HG02759 (cell line): ENCODE results near the gene SRR.
"Not testable (repeated sequence)": the region's sequence is repeated elsewhere in the genome, so short reads cannot be mapped to it uniquely, and the experiment has no call there.

Experiments used
- ATAC-seq: cut with Tn5 transposase; IDR thresholded peaks from one replicate; pipeline ENCODE4 v1.9.1; 2021; ENCODE audit warnings: mild to moderate bottlenecking, moderate library complexity; ENCODE audit not compliant: unreplicated experiment

SRR gene, protein sequence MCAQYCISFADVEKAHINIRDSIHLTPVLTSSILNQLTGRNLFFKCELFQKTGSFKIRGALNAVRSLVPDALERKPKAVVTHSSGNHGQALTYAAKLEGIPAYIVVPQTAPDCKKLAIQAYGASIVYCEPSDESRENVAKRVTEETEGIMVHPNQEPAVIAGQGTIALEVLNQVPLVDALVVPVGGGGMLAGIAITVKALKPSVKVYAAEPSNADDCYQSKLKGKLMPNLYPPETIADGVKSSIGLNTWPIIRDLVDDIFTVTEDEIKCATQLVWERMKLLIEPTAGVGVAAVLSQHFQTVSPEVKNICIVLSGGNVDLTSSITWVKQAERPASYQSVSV

DNA sequence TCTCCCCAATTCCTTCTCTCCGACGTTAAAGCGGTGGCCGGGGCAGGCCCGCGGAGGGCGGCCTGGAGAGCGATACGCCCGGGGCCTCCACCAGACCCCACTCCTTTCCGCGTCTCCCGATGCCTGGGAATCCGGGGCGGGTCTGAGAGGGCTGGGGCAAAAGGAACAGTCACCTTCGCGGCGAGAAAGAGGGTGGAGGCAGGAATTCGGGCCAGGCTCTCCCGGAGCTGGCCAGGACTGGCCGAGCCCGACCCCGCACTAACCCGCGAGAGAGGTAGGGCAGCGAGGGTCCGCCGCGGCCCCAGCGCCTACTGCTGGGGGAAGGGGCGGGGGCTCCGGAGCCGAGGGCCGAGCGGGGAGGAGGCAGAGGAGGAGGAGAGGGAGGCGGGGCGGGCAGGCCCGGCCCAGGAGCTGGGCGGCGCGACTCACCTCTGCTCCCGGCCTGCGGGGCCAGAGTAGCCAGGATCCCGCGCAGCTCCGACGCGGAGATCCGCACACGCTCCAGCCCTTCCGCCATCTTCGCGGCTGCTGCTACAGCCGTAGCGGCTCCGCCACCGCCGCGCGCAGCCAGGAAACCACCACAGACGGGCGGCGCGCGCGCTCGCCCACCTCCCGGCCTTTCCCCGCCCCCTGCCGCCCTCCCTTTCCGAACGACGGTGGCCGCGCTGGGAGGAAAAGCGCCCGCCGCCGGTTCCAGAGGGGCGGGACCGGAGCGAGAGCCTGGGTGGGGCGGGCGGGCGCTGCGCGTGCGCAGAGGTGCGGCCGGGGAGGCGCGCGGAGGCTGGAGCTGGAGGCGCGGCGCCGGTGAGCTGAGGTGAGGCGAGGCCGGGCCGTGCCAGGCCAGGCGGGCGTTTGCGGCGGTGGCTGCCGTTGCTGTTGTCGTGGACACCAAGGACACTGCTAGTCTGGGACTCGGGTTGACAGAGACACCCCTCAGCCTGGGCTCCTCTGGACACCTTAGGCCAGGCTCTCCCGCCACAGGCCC is at the start of gene SRR, which contains the start of gene SMG6:
SRR (plus strand) TSS at position 747 of the 985 bp plus-strand sequence. CDS start 11,611 bp downstream, outside the sequence.
SMG6 (minus strand) TSS at position 582 of the 985 bp plus-strand sequence; CDS start at position 517, 65 bp downstream.
- ATAC-seq = peak; percentile 88

DNA sequence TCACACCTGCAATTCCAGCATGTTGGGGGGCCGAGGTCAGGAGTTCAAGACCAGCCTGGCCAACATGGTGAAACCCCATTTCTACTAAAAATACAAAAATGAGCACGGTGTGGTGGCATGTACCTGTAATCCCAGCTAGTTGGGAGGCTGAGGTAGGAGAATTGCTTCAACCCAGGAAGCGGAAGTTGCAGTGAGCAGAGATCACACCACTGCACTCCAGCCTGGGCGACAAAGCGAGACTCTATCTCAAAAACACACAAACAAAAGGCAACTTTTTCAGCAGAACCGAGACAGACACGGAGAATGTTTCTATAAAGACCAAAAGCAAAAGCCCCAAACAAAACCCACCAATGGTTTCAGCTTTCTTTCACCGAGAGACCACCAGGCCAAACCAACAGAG is 44.9 kb upstream of the SRR start:
- not testable (repeated sequence) for ATAC-seq

DNA sequence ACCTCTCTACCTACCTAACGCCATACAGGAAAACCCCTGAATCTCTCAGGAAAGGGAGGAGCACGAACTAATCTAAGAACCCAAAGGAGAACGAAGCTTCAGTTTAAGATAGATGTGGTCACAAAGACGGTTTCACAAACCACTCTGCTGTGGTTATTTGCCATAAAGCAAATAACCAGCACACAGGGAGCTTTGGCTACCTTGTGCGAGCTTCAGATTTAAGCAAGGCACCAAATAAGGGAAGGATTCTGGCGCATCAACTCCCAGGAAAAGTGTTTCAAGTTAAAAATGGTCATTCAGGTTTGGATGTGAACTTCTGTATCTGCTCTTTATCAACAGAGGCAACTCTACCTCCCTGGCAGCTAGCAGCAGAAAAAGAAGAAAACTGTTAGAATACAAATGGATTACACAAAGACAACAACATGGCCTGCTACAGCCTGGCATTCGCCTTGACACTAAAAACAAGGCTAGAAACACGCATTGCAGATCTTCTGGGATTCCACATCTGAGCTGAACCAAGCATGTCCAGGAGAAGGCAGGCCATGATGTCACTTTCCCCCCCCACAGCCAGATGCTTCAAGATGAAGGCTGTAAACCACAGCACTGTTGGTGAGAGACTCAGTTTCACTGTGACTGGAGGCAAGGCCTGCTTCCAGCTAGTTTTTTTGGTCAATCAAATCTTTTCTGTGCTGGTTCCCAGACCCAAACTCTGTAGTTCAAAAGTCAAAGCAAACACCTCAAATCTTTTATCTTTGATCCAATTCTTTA is 43.8 kb upstream of the SRR start:
- peak; percentile 77 for ATAC-seq

DNA sequence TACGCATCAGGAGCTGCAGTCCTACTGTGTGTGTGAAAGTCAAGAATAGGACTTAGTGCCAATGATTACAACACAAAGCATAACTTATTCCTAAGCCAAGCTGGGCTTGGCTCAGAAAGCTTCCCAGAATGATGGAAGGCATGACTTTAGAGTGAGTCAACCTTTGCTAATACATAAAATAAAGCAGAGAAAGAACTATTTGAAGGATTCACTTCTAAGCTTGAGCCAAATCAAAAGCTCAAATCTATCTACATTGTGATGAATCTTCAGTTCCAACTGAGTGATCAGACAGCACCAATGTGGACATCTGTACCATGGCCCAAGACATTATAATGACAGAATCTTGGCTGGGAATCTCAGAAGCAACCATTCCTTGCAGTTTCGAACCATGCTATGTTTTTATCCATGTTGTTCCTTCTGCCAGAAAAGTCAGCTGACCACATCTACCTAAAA is 41.6 kb upstream of the SRR start:
- ATAC-seq = no peak

DNA sequence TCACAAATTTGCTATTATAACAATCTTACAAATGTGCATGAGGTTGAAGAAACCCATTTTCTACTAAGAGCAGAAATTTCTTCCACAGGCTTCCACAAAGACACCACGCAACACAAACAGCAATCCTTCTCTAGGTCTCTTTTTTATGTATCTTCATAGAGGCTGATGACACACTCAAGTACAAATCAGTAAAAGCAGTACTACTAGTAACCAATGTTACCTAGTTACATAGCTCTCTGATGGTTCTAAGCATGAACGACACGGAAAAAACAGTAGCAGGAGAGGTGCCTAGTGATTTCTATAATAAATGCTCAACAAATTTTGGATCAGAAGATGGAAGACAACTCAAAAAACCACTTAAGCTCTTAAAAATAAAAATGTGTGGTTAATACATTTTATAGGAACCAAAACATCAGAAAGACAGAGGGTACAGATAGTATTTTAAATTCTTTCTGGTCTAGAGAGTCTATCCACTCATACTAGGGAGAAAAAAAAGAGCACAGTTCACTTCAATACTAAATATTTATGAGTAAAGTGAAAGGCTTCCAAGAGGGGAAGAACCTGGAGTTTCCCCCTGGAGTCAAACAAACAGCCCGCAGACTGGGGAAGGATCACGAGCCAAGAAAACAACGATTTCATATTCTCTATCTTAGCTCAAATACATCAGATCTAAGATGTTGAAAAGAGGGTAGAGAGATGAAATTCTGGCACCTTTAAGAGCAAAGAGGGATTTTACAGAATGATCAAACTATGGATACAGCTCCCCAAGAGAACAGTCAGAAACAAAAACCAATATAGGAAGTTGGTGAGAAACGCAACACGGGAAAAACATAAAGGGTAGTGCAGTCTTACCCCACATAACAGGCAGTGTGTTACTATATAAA is 40.3 kb upstream of the SRR start:
- ATAC-seq = no peak

DNA sequence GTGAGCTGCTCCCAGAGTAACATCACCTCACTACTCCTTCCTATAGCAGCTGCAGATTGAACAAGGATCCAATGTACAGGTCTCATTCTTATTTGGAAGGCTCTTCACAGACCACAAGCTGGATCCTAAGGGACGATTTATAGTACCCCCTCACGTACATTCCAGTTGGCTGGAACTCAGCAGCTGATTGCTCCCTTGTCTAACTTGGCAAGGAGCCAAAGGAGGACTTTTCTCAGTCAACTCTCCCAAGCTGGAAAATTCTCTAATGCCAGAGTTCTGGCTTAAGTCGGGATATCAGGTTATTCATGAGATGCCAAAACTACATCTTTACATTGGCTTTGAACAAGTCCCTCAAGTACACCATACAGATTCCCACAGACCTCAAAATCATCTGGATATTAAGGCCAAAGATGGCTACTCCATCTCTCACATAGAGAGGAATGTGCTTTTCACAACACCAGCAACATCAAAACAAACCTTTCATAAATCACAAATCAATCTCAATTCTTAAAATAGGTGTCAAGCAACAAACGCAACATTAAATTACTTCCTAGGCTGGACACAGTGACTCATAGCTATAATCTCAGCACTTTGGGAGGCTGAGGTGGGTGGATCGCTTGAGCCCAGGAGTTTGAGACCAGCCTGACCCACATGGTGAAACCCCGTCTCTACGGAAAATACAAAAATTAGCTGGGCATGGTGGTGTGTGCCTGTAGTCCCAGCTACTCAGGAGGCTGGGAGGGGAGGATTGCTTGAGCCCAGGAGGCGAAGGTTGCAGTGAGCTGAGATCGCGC is 39.5 kb upstream of the SRR start:
- ATAC-seq = no peak

DNA sequence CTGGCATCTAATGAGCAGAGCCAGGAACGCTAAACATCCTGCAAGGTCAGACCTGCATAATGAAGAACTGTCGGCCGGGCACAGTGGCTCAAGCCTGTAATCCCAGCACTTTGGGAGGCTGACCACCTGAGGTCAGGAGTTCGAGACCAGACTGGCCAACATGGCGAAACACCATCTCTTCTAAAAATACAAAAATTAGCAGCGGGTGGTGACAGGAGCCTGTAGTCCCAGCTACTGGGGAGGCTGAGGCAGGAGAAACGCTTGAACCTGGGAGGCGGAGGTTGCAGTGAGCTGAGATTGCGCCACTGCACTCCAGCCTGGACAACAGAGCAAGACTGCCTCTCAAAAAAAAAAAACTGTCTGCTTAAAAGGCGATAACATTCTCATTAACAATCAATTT is 38.6 kb upstream of the SRR start:
- not testable (repeated sequence) for ATAC-seq

DNA sequence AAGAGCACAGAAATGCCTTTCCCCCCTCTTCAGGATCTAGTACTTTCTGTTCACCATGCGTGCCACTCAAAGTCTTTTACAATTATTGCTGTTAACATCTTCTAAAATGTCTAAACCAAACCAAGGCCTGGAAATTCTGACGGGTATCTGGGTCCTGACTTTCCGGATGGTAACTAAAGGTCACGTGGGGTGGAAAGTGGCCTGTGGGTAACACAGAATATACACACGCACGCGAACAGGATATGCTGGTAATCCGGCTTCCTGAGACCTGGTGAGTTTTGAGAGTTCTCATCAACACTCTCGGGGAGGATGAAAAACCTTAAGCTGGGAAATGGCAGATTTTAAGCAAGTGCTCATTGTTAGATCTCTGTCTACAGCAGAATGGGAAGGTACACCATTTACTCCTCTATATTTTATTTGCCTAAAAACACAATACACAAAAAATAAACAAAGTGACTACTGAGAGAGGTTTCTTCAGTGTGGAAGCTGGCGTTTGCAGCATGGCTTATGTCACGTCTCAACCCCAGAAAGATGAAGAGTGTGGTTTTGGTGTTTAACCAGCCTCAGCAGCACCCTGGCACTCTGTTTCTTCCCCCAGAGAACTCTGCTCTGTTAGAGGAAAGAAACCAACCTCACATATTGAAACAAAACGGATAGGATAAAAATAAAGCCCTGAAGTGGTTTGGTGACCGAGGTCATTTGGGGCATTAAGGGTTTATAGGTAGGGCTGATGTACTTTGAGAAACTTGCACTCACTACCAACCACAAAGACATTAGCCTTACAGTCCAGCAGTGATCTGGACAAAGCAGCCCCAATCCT is 37.5 kb upstream of the SRR start:
- ATAC-seq = peak; percentile 80

DNA sequence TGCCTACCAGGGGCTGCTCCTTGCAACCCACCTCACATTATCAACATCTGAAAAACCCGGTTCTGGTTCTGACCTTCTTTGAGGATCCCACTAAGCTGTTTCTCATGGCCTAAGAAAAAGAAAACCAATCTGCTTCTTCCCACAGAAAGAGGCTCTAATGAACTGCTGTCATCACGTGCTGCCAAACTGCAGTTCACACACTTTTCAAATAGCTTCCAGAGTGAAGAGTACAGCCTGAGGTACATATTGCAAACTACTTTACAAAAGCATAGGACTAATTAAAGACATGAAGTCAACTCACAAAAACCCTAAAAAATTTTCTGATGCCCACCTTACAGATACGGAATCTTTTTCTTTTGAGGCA is 36.9 kb upstream of the SRR start:
- ATAC-seq = no peak

DNA sequence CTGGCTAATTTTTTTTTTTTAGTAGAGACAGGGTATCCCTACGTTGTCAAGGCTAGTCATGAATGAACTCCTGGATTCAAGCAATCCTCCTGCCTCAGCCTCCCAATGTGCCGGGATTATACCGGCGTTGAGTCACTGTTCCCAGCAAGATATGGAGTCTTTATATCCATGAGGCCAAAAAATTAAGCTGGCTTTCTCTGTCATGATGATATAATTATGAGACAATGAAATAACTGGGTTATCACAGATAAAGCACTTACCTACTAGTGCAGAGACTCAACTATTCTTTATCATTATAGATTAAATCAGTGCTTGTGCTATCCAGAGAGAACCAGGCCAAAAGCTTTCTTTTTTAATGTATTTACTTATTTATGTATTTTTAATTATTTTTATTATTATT is 36.4 kb upstream of the SRR start:
- no peak for ATAC-seq

DNA sequence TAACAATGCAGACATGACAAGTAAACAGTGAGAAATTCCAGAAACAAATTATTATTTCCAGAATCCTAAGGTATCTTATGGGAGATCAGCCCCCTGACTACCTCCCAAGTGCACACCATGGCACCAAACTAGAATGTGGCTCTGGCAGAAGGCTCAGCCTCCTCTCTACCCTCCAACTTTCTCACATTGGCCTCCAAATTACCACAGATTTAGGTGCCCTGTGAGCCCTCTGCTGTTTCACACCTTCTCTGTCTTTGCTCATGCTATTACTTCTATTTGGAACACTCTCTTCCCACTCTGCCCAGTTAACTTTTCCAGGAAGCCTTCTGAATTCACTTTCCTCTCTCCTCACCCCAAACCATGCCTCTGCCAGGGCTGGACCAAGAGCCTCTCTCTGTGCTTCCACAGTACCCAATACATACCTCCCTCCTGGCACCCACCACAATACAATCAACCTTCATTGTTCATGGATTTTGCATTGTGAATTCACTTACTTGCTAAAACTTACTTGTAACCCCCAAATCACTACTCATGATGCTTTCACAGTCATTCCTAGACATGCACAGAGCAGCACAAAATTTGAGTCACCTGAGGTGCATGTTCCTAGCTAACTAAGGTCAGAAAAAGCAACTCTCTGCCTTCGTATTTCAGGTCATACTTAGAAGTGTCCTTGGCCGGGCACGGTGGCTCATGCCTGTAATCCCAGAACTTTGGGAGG is 31.6 kb upstream of the SRR start:
- ATAC-seq = no peak

DNA sequence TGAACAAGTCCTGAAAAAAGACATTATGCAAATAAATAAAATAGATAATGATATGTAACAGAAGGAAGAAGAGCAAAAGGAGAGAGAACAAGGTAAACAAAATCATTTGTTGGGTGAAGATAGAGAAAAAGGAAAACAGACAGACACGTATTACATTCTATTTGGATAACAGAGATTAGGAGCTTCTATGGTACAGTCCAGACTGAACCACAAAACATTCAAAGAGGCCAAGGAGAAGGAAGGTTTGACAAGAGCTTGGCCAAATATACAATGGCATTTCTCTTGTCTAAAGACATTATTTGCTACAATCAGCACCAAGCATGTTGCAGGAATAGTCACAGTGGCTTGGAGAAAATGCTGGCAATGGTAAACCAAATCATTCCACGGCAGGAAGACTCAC is 29.3 kb upstream of the SRR start:
- no peak for ATAC-seq

DNA sequence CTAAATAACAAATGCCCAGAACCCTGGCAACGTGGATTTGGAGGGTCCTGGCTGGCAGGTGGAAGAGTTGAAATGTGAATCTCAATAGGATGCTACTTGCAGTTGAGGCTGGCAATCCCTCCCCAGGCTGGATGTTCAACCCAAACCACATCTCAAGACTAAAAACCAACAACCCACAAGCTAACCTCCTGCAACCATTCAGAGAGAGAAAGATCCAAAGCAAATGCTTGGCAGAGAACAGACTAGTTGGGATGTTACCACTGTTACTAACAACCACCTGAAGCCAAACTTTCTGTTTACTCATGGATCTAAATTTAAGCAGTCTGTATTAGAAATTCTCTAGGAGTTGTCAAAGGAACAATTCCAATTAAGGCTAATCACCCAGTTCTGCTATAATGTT is 28.0 kb upstream of the SRR start:
- ATAC-seq = no peak

DNA sequence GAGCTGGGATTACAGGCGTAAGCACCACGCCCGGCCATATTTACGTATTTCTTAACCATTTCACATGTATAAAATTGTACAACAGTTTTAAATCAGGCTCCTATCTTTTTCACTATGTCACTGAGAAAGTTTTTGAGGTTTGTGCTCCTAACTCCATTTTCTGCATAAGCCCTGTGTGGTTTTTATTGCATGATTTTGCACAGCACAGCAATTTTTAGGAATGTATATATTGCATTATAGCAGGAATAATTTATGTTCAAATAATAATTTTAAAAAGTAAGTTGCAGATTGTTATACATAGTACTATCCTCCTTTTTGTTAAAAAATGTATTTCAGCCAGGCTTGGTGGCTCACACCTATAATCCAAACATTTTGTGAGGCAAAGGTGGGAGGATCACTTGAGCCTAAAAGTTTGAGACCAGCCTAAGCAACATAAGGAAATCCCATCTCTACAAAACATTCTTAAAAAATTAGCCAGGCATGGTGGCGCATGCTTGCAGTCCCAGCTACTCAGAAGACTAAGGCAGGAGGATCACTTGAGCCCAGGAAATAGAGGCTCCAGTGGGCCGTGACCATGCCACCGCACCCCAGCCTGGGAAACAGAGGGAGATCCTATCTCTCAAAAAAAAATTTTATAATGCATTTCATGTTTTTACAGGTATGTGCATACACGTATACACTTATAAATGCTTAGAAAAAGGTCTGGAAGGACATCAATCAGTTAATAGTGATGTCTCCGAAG is 26.1 kb upstream of the SRR start:
- ATAC-seq = no peak

DNA sequence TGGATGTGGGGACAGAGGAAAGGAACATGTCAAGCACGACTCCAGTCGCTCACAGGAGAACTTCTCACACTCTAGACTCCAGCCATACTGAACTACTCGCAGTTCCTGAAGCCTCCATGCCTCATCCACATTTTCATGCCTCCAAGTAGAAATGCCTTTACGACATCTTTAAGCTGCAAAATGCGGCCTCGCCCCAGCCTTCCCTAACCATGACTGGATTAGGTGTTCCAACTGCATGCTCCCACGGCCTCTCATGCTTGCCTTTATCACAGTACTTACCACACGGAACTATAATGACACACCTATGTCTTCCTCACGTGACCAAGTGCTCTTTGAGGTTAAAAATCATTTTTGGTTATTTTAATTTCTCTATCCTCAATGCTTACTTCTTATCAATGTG is 24.0 kb upstream of the SRR start:
- ATAC-seq = no peak

DNA sequence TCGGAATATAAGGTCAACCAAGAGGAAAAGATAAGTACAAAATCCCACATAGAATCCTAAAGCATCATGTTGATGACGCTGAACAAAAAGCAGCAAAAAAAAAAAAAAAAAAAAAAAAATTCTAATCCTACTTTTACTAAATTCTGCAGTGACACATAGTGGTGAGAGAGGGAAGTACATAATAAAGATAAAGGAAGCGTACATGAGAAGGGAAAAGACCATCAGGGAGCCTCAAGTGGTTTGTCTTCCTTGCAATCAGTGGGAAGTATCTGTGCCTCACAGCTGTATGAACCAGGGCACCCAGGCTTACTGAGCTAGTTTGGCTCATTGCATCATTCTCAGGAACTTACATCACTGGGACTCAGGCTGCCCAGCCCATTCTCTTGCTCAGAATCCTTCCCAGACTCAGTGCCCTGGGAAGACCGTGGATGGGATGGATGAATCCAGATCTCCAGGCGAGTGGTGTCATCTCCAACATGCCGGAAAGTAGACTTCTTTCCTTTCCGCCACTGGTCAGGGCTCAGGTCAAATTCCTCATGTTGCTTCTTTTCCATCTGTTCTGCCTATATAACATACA is 21.4 kb upstream of the SRR start:
- ATAC-seq = no peak

DNA sequence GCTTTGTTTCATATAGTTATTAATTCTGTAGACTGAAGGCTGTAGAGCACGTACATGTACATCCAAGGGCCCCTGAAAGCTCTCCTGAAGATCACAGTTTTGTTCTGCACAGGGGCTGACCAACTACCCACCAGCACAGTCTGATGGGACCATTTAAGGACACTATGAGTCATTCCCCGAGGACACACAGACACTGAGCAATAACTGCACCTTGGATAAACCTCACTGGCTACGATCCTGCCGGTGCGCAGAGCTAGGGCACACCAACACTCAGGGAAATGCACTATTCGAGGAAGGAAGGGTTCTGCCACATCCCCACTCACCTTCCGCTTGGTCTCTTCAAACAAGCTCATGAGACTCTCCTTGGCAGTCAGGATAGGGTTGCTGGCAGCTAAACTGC is 20.4 kb upstream of the SRR start:
- ATAC-seq = no peak
